ENCODE data around the gene ITPRIPL1.
A peak's percentile ranks its signal among the peaks of the same experiment; 100 is the strongest.

Gene ITPRIPL1

DNA sequence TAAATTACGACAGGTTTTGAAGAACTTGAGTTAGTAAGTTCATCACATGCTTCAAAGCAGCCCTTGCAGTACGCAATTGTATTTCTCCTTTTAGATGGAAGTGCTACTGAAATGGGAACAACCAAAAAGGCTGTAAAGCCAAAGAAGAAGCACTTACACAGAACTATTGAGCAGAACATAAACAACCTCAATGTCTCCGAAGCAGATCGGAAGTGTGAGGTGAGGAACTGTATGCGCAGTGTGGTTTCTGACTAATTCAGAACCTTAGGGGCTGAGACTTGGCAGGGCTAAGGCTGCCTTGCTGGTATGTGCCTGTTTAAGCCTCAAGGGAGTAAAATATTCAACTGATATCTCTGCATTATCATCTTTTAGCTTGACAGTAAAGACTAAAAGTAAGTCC, 18.9 kb downstream of the ITPRIPL1 start:
- DNase-seq (ENCODE audit: insufficient read length) (peak; percentile 39), FAIRE-seq (peak; percentile 96)
- TF ChIP-seq TAF1 (IDR thresholded peaks at IDR 0.05; ENCODE audit: borderline replicate concordance, low read depth, low read length) (no peak), POLR2AphosphoS5 (IDR thresholded peaks at IDR 0.05; ENCODE audit: low read depth, low read length) (no peak), POLR2A (IDR thresholded peaks at IDR 0.05; ENCODE audit: low read depth, low read length) (no peak)

GRCh38 chr2:96345438-96345837, 20.3 kb downstream of the ITPRIPL1 start:
- DNase-seq (ENCODE audit: insufficient read length) (no peak), FAIRE-seq (no peak)
- TF ChIP-seq POLR2AphosphoS5 (IDR thresholded peaks at IDR 0.05; ENCODE audit: low read depth, low read length), result no peak
- no peak for TF ChIP-seq TAF1 (IDR thresholded peaks at IDR 0.05; ENCODE audit: borderline replicate concordance, low read depth, low read length)
- TF ChIP-seq POLR2A (IDR thresholded peaks at IDR 0.05; ENCODE audit: low read depth, low read length), result no peak

GRCh38 chr2:96345868-96346462, 20.8 kb downstream of the ITPRIPL1 start:
- FAIRE-seq (no peak), DNase-seq (ENCODE audit: insufficient read length) (no peak)
- no peak for TF ChIP-seq TAF1 (IDR thresholded peaks at IDR 0.05; ENCODE audit: borderline replicate concordance, low read depth, low read length)
- TF ChIP-seq POLR2AphosphoS5 (IDR thresholded peaks at IDR 0.05; ENCODE audit: low read depth, low read length), result no peak
- no peak for TF ChIP-seq POLR2A (IDR thresholded peaks at IDR 0.05; ENCODE audit: low read depth, low read length)

DNA sequence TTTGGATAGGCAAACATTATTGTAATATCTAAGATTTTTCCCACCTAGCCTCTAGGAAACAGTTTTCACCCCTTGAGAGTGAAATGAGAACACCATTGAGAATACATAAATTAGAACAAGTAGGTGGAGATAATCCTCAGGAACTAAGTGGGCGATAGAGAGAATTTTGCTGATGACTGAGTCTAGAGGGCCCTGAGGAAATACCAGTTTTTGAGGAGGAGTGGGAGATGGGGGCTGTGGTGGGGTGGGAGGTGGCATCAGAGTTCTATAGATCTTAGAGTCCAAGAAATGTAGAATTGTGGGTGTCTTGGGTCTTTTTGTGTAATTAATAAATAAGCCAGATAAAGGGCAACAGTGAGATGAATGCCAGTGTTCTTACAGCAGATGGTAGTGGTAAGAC, 22.3 kb downstream of the ITPRIPL1 start:
- no peak for DNase-seq (ENCODE audit: insufficient read length)
- TF ChIP-seq POLR2A (IDR thresholded peaks at IDR 0.05; ENCODE audit: low read depth, low read length) (no peak), TAF1 (IDR thresholded peaks at IDR 0.05; ENCODE audit: borderline replicate concordance, low read depth, low read length) (no peak), POLR2AphosphoS5 (IDR thresholded peaks at IDR 0.05; ENCODE audit: low read depth, low read length) (no peak)
- FAIRE-seq, result no peak

DNA sequence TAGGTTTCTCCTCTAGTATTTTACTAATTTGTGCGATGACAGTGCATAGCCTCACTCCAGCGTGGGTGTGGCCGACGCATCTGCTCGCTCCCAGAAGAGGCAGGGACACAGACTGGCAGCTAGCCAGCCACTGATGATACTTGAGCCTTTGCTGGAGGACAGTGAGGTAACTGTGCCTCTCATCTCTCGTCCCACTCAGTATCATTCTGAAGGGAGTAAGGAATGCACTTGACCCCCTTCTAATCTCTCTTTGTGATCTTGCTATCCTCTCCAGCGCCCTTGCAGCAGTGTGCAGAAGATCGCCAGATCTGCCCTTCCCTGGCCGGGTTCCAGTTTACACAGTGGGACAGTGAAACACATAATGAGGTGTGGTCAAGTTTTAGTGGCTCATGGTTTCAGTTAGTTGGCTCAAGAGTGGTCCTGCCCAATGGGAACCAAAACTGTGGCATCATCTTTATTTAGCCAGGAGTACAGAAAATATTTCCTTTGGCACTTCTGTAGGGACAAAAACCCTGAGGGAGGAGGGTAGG, 28.0 kb downstream of the ITPRIPL1 start:
- DNase-seq (ENCODE audit: insufficient read length), result no peak
- TF ChIP-seq POLR2A (IDR thresholded peaks at IDR 0.05; ENCODE audit: low read depth, low read length), result no peak
- no peak for TF ChIP-seq TAF1 (IDR thresholded peaks at IDR 0.05; ENCODE audit: borderline replicate concordance, low read depth, low read length)
- TF ChIP-seq POLR2AphosphoS5 (IDR thresholded peaks at IDR 0.05; ENCODE audit: low read depth, low read length), result no peak
- FAIRE-seq, result no peak

DNA sequence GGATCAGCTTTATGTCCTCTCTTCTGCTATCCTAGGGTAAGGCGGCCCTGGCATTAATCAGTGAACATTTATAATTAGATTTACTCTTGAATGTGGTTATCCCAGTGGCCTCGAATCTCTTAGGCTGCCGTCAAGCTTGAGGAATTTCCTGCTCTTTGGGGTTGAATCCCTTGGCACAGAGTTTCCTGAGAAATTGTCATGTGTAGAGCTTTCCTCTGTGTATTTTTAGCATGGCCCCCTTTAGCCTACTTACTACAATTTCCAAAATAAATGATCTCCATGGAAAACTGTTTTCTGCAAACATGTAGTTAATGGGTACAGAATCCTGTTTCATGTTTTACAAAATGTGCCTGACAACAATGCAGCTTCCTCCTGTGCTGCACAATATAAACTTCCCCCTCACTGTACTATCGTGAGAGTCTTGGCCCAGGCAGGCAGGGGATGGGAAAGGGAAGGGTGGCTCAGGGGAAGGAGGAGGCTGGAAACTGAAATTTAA, 28.5 kb downstream of the ITPRIPL1 start:
- no peak for FAIRE-seq
- TF ChIP-seq POLR2A (IDR thresholded peaks at IDR 0.05; ENCODE audit: low read depth, low read length) (no peak), TAF1 (IDR thresholded peaks at IDR 0.05; ENCODE audit: borderline replicate concordance, low read depth, low read length) (no peak), POLR2AphosphoS5 (IDR thresholded peaks at IDR 0.05; ENCODE audit: low read depth, low read length) (no peak)
- DNase-seq (ENCODE audit: insufficient read length), result no peak

DNA sequence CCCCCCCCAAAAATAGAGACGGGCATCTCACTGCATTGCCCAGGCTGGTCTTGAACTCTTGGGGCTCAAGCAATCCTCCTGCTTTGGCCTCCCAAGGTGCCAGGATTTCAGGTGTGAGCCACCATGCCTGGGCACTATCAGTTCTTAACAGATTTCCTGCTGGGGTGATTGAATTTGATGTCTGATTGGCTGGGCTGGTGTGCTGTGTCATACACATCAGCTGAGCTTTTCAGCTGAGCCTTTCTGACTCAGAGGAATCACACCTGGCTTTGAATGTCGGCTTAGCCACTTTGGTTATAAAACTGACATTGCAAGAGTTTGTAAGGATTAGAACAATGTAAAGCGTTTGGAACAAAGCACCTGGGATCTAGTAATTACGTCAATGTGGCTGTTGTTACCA, 29.4 kb downstream of the ITPRIPL1 start:
- no peak for TF ChIP-seq POLR2A (IDR thresholded peaks at IDR 0.05; ENCODE audit: low read depth, low read length)
- TF ChIP-seq POLR2AphosphoS5 (IDR thresholded peaks at IDR 0.05; ENCODE audit: low read depth, low read length), result no peak
- TF ChIP-seq TAF1 (IDR thresholded peaks at IDR 0.05; ENCODE audit: borderline replicate concordance, low read depth, low read length), result no peak
- FAIRE-seq (no peak), DNase-seq (ENCODE audit: insufficient read length) (no peak)

GRCh38 chr2:96356889-96357288, 31.8 kb downstream of the ITPRIPL1 start:
- FAIRE-seq, result no peak

GRCh38 chr2:96359310-96359709, 34.2 kb downstream of the ITPRIPL1 start:
- no peak for DNase-seq (ENCODE audit: insufficient read length)
- no peak for FAIRE-seq
- TF ChIP-seq TAF1 (IDR thresholded peaks at IDR 0.05; ENCODE audit: borderline replicate concordance, low read depth, low read length) (no peak), POLR2A (IDR thresholded peaks at IDR 0.05; ENCODE audit: low read depth, low read length) (no peak), POLR2AphosphoS5 (IDR thresholded peaks at IDR 0.05; ENCODE audit: low read depth, low read length) (no peak)

More at GRCh38 chr2:96356889-96357288, 31.8 kb downstream of the ITPRIPL1 start:
- TF ChIP-seq TAF1 (IDR thresholded peaks at IDR 0.05; ENCODE audit: borderline replicate concordance, low read depth, low read length) (no peak), POLR2AphosphoS5 (IDR thresholded peaks at IDR 0.05; ENCODE audit: low read depth, low read length) (no peak), POLR2A (IDR thresholded peaks at IDR 0.05; ENCODE audit: low read depth, low read length) (no peak)
- no peak for DNase-seq (ENCODE audit: insufficient read length)

DNA sequence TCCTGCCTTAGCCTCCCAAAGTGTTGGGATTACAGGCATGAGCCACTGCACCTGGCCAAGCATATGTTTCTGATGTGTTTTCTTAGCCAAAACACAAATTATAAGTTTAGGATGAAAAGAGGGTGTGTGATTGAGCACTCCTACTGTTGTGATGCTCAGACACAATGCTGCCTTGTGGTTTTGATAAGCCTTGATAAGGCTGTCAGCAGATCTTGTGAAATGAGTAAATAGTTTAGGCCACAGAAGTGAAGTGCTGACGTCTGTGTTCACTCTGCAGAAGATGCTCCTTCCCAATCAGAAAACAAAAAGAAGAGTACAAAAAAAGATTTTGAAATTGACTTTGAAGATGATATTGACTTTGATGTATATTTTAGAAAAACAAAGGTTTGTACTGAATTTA, 34.7 kb downstream of the ITPRIPL1 start:
- FAIRE-seq, result peak; percentile 36
- TF ChIP-seq TAF1 (IDR thresholded peaks at IDR 0.05; ENCODE audit: borderline replicate concordance, low read depth, low read length), result no peak
- TF ChIP-seq POLR2A (IDR thresholded peaks at IDR 0.05; ENCODE audit: low read depth, low read length), result no peak
- no peak for TF ChIP-seq POLR2AphosphoS5 (IDR thresholded peaks at IDR 0.05; ENCODE audit: low read depth, low read length)
- no peak for DNase-seq (ENCODE audit: insufficient read length)

GRCh38 chr2:96361751-96362150, 36.6 kb downstream of the ITPRIPL1 start:
- DNase-seq (ENCODE audit: insufficient read length) (no peak), FAIRE-seq (no peak)
- no peak for TF ChIP-seq POLR2AphosphoS5 (IDR thresholded peaks at IDR 0.05; ENCODE audit: low read depth, low read length)
- no peak for TF ChIP-seq POLR2A (IDR thresholded peaks at IDR 0.05; ENCODE audit: low read depth, low read length)
- no peak for TF ChIP-seq TAF1 (IDR thresholded peaks at IDR 0.05; ENCODE audit: borderline replicate concordance, low read depth, low read length)

GRCh38 chr2:96369186-96369585, 44.1 kb downstream of the ITPRIPL1 start:
- TF ChIP-seq POLR2AphosphoS5 (IDR thresholded peaks at IDR 0.05; ENCODE audit: low read depth, low read length), result no peak
- no peak for TF ChIP-seq POLR2A (IDR thresholded peaks at IDR 0.05; ENCODE audit: low read depth, low read length)
- no peak for TF ChIP-seq TAF1 (IDR thresholded peaks at IDR 0.05; ENCODE audit: borderline replicate concordance, low read depth, low read length)
- DNase-seq (ENCODE audit: insufficient read length) (no peak), FAIRE-seq (no peak)
